Hepatic stellate cell (primary cell): ENCODE results near the gene HOXC9.

Source experiments
- DNase-seq: peaks from one replicate; pipeline ENCODE4 v3.0.0; 2011; ENCODE audit warnings: low spot score

Gene HOXC9

GRCh38 chr12:54000116-54001114 is at the start of gene HOXC9:
Gene HOXC9 (plus strand): TSS chr12:54000161. CDS start chr12:54000189, 28 bp downstream.
- DNase-seq = no peak

- no peak for DNase-seq
These were observed 49.6 kb upstream of the HOXC9 start for GRCh38 chr12:53950437-53950773.

- no peak for DNase-seq
These were observed 49.0 kb upstream of the HOXC9 start for GRCh38 chr12:53950789-53951576.

- DNase-seq = no peak
These were observed 48.2 kb upstream of the HOXC9 start for GRCh38 chr12:53951577-53952334.

- DNase-seq = no peak
These were observed 47.6 kb upstream of the HOXC9 start for GRCh38 chr12:53952335-53952694.

GRCh38 chr12:53952871-53953734 is 46.9 kb upstream of the HOXC9 start:
- no peak for DNase-seq

- DNase-seq = no peak
These were observed 45.9 kb upstream of the HOXC9 start for GRCh38 chr12:53953831-53954693.

GRCh38 chr12:53954694-53955035 is 45.3 kb upstream of the HOXC9 start, which contains the start of gene HOXC12:
Gene HOXC12 (plus strand): TSS chr12:53954903. CDS start chr12:53954930, 27 bp downstream.
- no peak for DNase-seq

GRCh38 chr12:53955036-53955775 is 44.8 kb upstream of the HOXC9 start:
- no peak for DNase-seq

GRCh38 chr12:53955776-53956250 is 44.1 kb upstream of the HOXC9 start:
- no peak for DNase-seq

- DNase-seq = no peak
These were observed 43.6 kb upstream of the HOXC9 start for GRCh38 chr12:53956251-53956887.

GRCh38 chr12:53956914-53957536 is 42.9 kb upstream of the HOXC9 start:
- no peak for DNase-seq

- DNase-seq = no peak
These were observed 41.8 kb upstream of the HOXC9 start for GRCh38 chr12:53958128-53958527.

- no peak for DNase-seq
These were observed 40.6 kb upstream of the HOXC9 start for GRCh38 chr12:53959314-53959713.

- no peak for DNase-seq
These were observed 39.6 kb upstream of the HOXC9 start for GRCh38 chr12:53960187-53961024.

GRCh38 chr12:53961025-53961761 is 38.8 kb upstream of the HOXC9 start:
- DNase-seq = no peak

GRCh38 chr12:53963005-53963404 is 37.0 kb upstream of the HOXC9 start:
- DNase-seq = no peak
